Neural cell (in vitro differentiated cells): ENCODE measurements around the gene ASCC3.

Source experiments
- CTCF ChIP-seq: fragments of 450-650 bp; IDR thresholded peaks from 2 replicates; pipeline ENCODE4 v1.5.1; 2014; ENCODE audit warnings: antibody characterized with exemption, mild to moderate bottlenecking, moderate library complexity; ENCODE audit not compliant: poor library complexity, severe bottlenecking
- EZH2 ChIP-seq: fragments of 200-600, 300-800 bp; shearing (Covaris generic), sonication (generic); IDR thresholded peaks from 2 replicates; pipeline ENCODE4 v1.6.1; 2014; ENCODE audit warnings: antibody characterized with exemption, low read length, borderline replicate concordance, mild to moderate bottlenecking; ENCODE audit not compliant: insufficient read depth, poor library complexity, severe bottlenecking
- POLR2AphosphoS5 ChIP-seq: IDR thresholded peaks from 2 replicates; pipeline ENCODE4 v1.6.1; 2012
- RAD21 ChIP-seq: fragments of 450-650 bp; conservative IDR thresholded peaks from 2 replicates; pipeline ENCODE4 v1.6.1; 2014; ENCODE audit warnings: antibody characterized with exemption, mild to moderate bottlenecking, moderate library complexity
- REST ChIP-seq: IDR thresholded peaks from 2 replicates; pipeline ENCODE4 v1.6.1; 2012; ENCODE audit warnings: borderline replicate concordance
- TAF1 ChIP-seq: IDR thresholded peaks from 2 replicates; pipeline ENCODE4 v1.6.1; 2012; ENCODE audit warnings: low read depth

- no peak for TF ChIP-seq CTCF
- no peak for TF ChIP-seq EZH2
- TF ChIP-seq TAF1, result no peak
- TF ChIP-seq POLR2AphosphoS5, result no peak
- no peak for TF ChIP-seq REST
- no peak for TF ChIP-seq RAD21
Observed at GRCh38 chr6:100485268-100485667, 395.9 kb downstream of the ASCC3 start.
